NCI-H446 (cell line): ENCODE measurements around the gene AHNAK.
"Not testable (repeated sequence)": the region's sequence is repeated elsewhere in the genome, so short reads cannot be mapped to it uniquely, and the experiment has no call there.

Experiments
- DNase-seq, 2 experiments: peaks; one replicate each; lab custom pipeline; 2025; lab: John Stamatoyannopoulos, UW

AHNAK gene

GRCh38 chr11:62546244-62546928 lies at the start of gene AHNAK:
AHNAK (minus strand) TSS chr11:62546806; CDS start chr11:62536098, 10,708 bp downstream.
- DNase-seq = no peak

- DNase-seq = no peak
Measured at GRCh38 chr11:62595124-62595523, 48.5 kb upstream of the AHNAK start.

GRCh38 chr11:62593434-62594044 lies 46.9 kb upstream of the AHNAK start:
- DNase-seq = peak; percentile 39 to 74

- DNase-seq = peak in 1 of 2 experiments; percentile 32
Measured at GRCh38 chr11:62592989-62593421, 46.4 kb upstream of the AHNAK start.

- DNase-seq = no peak
Measured at GRCh38 chr11:62592146-62592815, 45.7 kb upstream of the AHNAK start.

- peak; percentile 98 to 100 for DNase-seq
Measured at GRCh38 chr11:62591448-62592145, 45.0 kb upstream of the AHNAK start, which contains the start of gene TUT1. TUT1 (minus strand) TSS chr11:62591523; CDS start chr11:62591485, 38 bp downstream.

- no peak for DNase-seq
Measured at GRCh38 chr11:62588966-62589637, 42.5 kb upstream of the AHNAK start.

- DNase-seq = not testable (repeated sequence)
Measured at GRCh38 chr11:62585356-62585755, 38.8 kb upstream of the AHNAK start.

GRCh38 chr11:62581735-62582134 lies 35.1 kb upstream of the AHNAK start:
- not testable (repeated sequence) for DNase-seq

- DNase-seq = no peak
Measured at GRCh38 chr11:62580959-62581715, 34.5 kb upstream of the AHNAK start.

- no peak for DNase-seq
Measured at GRCh38 chr11:62579252-62579651, 32.6 kb upstream of the AHNAK start.

GRCh38 chr11:62578541-62578940 lies 31.9 kb upstream of the AHNAK start:
- DNase-seq = no peak

- DNase-seq = no peak
Measured at GRCh38 chr11:62577046-62577714, 30.6 kb upstream of the AHNAK start.

- no peak for DNase-seq
Measured at GRCh38 chr11:62575837-62576236, 29.2 kb upstream of the AHNAK start.

- no peak for DNase-seq
Measured at GRCh38 chr11:62575156-62575555, 28.6 kb upstream of the AHNAK start.

GRCh38 chr11:62574363-62575071 lies 27.9 kb upstream of the AHNAK start:
- no peak for DNase-seq

- DNase-seq = peak; percentile 99 to 100
Measured at GRCh38 chr11:62573592-62574362, 27.2 kb upstream of the AHNAK start, which contains the start of gene EEF1G. EEF1G (minus strand) TSS chr11:62573891; CDS start chr11:62573842, 49 bp downstream.

- DNase-seq = no peak
Measured at GRCh38 chr11:62573006-62573591, 26.5 kb upstream of the AHNAK start.
